Measurements from ENCODE around the gene SPATA31E1. TPM values are rescaled to one million over a fixed set of nuclear protein-coding genes. Genes with fewer than 3 reads are reported as not detected.
"Not testable (repeated sequence)": the region's sequence is repeated elsewhere in the genome, so short reads cannot be mapped to it uniquely, and the experiment has no call there.

Gene SPATA31E1
- total RNA-seq, 6 experiments from 2014 or later: not detected

GRCh38 chr9:87892956-87893355 lies 10.3 kb downstream of the SPATA31E1 start:
- Mint-ChIP-seq H3K9me3 (no peaks in the 10 kb centered on the region), H3K4me1 (ENCODE audit: low read depth) (peaks cover 5% of the 10 kb centered on the region), H3K27ac (no peak overlapping the region), H3K36me3 (ENCODE audit: low read depth) (no peaks in the 10 kb centered on the region), H3K4me3 (no peak overlapping the region), H3K27me3 (ENCODE audit: insufficient read depth) (peaks cover 13% of the 10 kb centered on the region)
- DNase-seq: no peak
- TF ChIP-seq CTCF (IDR thresholded peaks at IDR 0.05): no peak

GRCh38 chr9:87894998-87895625 lies 12.4 kb downstream of the SPATA31E1 start:
- no peak for DNase-seq
- no peaks in the 10 kb centered on the region for H3K9me3 Mint-ChIP-seq
- H3K36me3 Mint-ChIP-seq (ENCODE audit: low read depth): no peaks in the 10 kb centered on the region
- peaks cover 9% of the 10 kb centered on the region for H3K4me1 Mint-ChIP-seq (ENCODE audit: low read depth)
- TF ChIP-seq CTCF (IDR thresholded peaks at IDR 0.05): 0 out of 2 replicates have a peak, but pooled peaks have one; percentile 1
- H3K27ac Mint-ChIP-seq: no peak overlapping the region
- H3K4me3 Mint-ChIP-seq: no peak overlapping the region
- peaks cover 3% of the 10 kb centered on the region; the same call in 1 of the 2 replicates for H3K27me3 Mint-ChIP-seq (ENCODE audit: insufficient read depth)

DNA sequence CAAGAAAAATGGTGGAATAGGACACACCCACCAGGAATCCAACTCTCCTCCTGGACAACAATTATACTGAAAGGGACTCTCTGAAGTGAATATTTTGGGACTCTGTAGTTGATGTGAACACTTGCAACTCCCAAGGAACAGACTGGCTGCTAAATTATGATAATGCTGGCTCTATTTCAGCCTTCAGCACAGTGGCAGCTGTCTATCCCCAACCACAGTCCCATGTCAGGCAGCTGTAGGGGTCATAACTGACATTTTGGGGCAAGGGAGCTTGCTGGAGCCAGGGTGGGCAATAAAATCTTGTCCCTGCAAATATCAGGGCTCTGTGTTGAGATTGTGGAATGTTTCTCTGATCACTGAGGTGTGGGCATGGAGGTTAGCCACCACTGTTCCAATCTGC lies 14.2 kb downstream of the SPATA31E1 start:
- Mint-ChIP-seq H3K4me3 (no peak overlapping the region), H3K36me3 (ENCODE audit: low read depth) (no peaks in the 10 kb centered on the region), H3K27me3 (ENCODE audit: insufficient read depth) (peaks cover 3% of the 10 kb centered on the region; the same call in 1 of the 2 replicates), H3K9me3 (no peaks in the 10 kb centered on the region), H3K27ac (no peak overlapping the region), H3K4me1 (ENCODE audit: low read depth) (peaks cover 9% of the 10 kb centered on the region)
- TF ChIP-seq CTCF (IDR thresholded peaks at IDR 0.05): no peak
- no peak for DNase-seq

- H3K27ac Mint-ChIP-seq: no peak overlapping the region
- peak; percentile 25 for DNase-seq
- H3K27me3 Mint-ChIP-seq (ENCODE audit: insufficient read depth): peaks cover 3% of the 10 kb centered on the region; the same call in 1 of the 2 replicates
- H3K4me3 Mint-ChIP-seq: no peak overlapping the region
- H3K36me3 Mint-ChIP-seq (ENCODE audit: low read depth): peaks cover 3% of the 10 kb centered on the region; the same call in 1 of the 2 replicates
- TF ChIP-seq CTCF (IDR thresholded peaks at IDR 0.05): no peak
- no peaks in the 10 kb centered on the region for H3K9me3 Mint-ChIP-seq
- peaks cover 9% of the 10 kb centered on the region for H3K4me1 Mint-ChIP-seq (ENCODE audit: low read depth)
Measured at GRCh38 chr9:87898151-87898550, 15.5 kb downstream of the SPATA31E1 start.

DNA sequence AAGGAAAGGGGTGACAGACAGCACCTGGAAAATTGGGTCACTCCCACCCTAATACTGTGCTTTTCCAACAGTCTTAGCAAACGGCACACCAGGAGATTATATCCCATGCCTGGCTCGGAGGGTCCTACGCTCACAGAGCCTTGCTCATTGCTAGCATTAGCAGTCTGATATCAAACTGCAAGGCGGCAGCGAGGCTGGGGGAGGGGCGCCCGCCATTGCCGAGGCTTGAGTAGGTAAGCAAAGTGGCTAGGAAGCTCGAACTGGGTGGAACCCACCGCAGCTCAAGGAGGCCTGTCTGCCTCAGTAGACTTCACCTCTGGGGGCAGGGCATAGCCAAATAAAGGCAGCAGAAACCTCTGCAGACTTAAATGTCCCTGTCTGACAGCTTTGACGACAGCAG lies 19.7 kb downstream of the SPATA31E1 start:
- not testable (repeated sequence) for H3K27ac Mint-ChIP-seq; H3K4me1 Mint-ChIP-seq (ENCODE audit: low read depth); H3K27me3 Mint-ChIP-seq (ENCODE audit: insufficient read depth); DNase-seq; H3K36me3 Mint-ChIP-seq (ENCODE audit: low read depth); H3K9me3 Mint-ChIP-seq; H3K4me3 Mint-ChIP-seq

GRCh38 chr9:87909310-87910041 lies 26.8 kb downstream of the SPATA31E1 start:
- Mint-ChIP-seq H3K4me3 (no peak overlapping the region), H3K27ac (no peak overlapping the region), H3K4me1 (ENCODE audit: low read depth) (peaks cover 8% of the 10 kb centered on the region; the same call in 1 of the 2 replicates), H3K27me3 (ENCODE audit: insufficient read depth) (peaks cover 6% of the 10 kb centered on the region), H3K9me3 (peaks cover 3% of the 10 kb centered on the region; the same call in 1 of the 2 replicates), H3K36me3 (ENCODE audit: low read depth) (no peaks in the 10 kb centered on the region)
- DNase-seq: no peak
- TF ChIP-seq CTCF (IDR thresholded peaks at IDR 0.05): no peak

Data from HFFc6 (cell line).